Epidermal melanocyte (primary cell): ENCODE results near the gene LIN52.

Experiments
- DNase-seq: peaks from one replicate; pipeline ENCODE4 v3.0.0; 2011; ENCODE audit warnings: low spot score; ENCODE audit not compliant: insufficient read length

Gene LIN52

DNA sequence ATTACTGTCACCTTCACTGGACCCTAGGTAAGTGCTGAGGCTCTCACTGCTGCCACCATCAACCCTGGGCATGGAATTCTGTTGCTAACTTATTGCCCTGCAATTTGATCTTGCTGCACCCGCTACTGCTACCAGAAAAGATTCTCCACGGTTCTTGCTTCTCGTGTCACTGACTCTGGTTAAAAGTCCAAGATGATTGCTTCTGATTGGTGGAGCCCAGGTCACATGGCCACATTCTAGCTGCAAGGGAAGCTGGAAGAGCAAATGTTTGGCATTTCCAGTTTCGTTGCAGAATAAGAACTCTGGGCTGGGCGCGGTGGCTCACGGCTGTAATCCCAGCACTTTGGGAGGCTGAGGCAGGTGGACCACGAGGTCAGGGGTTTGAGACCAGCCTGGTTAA, 147.0 kb downstream of the LIN52 start:
- no peak for DNase-seq

- DNase-seq, result no peak
Measured at GRCh38 chr14:74235017-74235416, 150.3 kb downstream of the LIN52 start.

- DNase-seq, result no peak
Measured at GRCh38 chr14:74237441-74237840, 152.7 kb downstream of the LIN52 start.

- no peak for DNase-seq
Measured at GRCh38 chr14:74238974-74239847, 154.5 kb downstream of the LIN52 start, which contains the start of gene VSX2. Gene VSX2, plus strand, starts transcription at chr14:74239449. Its CDS starts 113 bp downstream, at chr14:74239562.

DNA sequence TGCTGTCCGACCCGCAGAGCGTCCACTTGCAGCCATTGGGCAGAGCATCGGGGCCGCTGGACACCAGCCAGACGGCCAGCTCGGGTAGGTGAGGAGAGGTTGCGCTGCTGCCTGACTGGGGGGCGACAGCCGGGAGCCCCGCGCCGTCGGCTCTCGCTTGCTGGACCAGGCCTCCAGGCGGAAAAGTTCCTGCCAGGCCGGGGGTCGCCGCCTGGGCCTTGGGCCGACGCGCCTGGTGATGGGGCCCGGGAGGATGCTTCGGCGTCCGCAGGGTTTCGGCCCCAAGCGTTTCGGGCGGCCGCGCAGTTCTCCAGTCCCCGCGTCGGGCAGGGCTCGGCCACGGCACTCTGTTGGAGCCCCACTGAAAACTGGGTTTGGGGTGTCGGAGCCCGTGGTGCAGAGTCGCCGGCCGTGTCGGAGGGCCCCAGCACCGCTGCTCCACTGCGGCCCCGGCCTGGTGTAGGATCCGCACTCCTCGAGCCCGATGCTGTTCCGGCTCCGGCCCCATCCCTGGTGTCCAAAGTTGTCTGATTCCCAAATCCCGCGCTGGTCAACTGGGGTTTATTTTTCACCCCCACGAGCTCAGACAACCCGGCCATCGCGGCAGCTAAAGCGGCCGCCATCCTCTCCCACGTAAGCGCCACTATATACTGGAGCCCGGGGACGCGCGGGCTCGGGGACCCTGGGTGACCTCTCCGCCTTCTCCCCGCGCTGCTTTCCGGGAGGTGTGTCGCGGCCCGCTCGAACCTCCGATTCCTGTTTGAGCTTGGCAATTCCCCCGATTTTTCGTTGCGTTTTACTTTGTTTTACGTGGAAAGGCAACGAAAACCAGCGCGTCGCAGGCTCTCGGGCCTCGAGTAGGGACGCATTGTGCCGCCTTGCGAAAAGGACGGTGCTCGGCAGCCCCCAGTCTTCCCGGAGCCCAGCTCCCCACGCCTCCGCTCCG, 155.4 kb downstream of the LIN52 start:
- DNase-seq, result no peak

DNA sequence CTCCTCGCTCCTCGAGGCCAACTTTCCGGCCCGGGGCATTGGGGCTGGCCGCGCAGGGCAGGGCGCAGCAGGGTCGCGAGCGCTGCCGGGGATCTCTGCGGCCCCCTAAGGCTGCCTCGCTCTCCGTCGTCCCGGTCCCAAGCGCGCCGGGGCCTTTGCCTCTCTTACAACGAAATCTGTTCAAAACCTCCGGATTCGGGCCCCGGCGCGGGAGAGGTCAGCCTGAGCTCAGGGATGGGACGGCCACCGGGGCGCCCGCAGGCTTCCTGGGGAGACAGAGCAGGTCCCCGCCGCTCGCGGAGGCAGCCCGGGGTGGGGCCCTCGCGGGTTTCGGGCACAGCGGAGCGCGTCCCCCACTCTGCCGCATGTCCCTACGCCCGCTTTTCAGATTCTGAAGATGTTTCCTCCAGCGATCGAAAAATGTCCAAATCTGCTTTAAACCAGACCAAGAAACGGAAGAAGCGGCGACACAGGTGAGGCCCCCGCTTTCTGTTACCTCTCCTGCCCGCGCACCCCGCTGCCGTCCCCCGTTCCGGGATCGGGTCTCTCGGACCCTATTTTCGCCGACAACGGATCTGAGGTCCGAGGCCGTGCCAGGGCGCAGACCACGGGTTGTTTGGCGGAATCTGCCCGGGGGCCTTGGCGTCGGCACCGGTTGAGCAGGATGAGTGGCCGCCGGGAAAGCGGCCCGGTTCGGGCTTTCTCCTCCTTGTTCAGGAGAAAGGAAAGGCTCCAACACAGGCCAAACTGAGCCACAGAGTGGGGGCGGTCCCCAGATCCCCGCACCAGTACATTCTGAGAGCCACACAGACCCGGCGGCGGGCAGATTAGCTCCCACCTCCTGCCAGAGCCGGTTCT, 156.3 kb downstream of the LIN52 start:
- no peak for DNase-seq

GRCh38 chr14:74241652-74242017, 156.9 kb downstream of the LIN52 start:
- DNase-seq, result no peak

GRCh38 chr14:74242021-74242779, 157.4 kb downstream of the LIN52 start:
- DNase-seq, result no peak

DNA sequence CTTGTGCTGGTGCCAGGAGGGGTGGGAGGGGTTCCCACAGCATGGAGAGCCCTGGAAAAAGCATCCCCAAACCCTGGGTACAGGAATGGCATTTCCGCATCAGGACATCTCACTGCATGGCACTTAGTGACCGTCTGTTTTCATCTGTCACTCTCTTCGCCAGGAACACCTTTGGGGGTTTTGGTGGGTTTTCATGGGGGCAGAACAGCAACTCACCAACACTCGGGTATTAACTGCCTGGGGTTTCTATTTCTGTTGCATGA, 158.0 kb downstream of the LIN52 start:
- no peak for DNase-seq

DNA sequence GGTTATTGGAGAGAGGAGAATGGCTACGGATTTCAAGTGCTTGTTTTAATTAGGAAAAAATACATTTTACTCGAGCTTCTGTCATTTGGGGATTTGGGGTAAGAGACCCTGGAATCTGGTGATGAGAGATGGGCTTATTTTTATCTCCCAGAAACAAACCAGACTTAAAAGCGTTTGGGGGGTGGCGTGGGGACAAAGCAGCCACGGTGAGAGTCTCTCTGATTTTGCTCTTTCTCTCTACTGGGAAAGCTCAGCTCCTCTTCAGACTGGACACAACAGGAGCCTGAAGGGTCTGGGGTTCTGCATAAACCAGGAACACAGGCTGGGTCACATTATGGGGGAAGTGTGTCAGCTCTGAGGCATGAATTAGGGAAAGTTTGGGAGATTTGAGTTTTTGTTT, 158.3 kb downstream of the LIN52 start:
- DNase-seq, result no peak

DNA sequence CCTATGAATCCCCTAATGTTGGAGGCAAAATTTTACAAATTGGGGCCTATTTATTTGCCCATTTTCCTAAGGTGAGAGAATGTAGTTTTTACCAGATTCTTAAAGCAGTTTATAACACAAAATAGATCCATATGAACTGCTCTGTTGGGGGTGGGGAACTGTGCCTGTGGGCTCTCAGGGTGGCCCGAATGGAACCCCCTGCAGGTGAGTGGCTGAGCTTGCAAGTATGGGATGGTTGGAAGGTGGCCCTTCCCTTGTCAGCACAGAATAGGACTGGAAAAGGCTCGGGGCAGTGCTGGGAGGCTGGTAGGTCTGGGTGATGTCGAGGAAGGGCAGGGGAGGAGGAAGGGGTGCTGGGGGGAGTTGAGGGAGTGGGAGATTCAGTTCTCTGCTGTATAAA, 159.4 kb downstream of the LIN52 start:
- DNase-seq, result no peak

DNA sequence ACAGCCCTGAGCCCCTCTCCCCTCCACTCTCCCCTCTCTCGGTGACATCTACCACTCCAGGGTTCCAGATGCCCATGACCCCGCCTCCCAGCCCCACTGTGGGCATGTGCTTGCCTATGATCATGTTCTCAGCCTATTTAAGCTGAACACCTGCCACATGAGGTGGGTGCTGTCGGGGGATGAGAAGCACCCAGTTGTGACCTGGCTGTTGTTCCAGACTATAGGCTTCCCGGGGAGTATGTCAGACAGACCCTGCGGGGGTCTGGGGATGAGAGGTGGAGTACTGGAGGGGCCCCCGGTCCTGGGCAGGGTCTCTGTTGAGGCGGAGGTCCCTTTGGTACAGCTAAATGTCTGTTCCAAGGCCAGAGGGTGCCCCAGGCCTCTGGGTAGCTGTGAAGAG, 160.5 kb downstream of the LIN52 start:
- DNase-seq, result no peak

- no peak for DNase-seq
Measured at GRCh38 chr14:74246542-74246941, 161.8 kb downstream of the LIN52 start.

DNA sequence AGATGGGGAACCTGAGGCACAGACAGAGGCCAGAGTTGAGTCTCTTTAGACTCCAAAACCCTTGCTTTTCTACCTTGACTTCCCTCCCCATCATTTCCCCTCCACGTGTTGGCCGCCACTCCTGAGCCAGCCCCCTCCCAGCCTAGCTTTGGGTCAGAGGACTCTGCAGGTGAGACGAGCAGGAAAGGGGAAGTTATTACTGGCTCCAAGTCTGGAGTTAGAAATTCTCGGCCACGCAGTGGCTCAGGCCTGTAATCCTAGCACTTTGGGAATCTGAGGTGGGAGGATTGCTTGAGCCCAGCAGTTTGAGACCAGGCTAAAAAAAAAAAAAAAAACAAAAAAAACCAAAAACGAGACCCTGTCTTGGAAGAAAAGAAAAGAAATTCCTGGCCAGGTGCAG, 163.3 kb downstream of the LIN52 start:
- DNase-seq, result no peak

DNA sequence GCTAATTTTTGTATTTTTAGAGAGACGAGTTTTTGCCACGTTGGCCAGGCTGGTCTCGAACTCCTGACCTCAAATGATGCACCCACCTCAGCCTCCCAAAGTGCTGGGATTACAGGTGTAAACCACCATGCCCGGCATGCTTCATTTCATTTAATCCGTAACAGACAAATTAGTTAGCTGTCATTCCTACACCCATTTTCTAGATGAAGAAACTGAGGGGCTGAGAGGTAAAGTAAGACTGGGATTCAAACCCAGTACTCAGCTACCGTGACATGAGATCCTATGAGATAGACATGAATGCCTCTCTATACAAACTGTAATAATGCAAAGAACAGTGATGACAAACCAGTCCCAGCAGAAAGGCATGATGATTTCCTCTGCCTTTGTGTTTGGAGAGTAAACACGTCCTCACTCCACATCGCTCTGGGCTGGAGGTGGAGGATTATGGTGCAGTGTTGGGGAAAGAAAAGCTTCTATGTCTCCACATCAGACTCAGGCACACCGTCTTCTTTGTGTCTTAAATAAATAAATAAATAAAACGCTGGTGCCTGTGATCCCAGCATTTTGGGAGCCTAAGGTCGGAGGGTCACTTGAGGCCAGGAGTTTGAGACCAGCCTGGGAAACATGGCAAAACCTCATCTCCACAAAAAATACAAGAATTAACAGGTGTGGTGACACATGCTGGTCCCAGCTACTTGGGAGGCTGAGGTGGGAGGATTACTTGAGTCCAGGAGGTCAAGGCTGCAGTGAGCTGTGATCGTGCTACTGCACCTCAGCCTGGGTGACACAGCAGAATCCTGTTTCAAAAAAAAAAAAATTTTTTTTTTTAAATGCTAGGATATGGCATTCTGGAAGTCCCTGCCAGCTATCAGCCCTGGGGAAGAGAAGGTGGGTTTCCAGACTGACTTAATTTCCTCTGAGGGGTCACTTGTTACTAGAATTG, 164.9 kb downstream of the LIN52 start:
- no peak for DNase-seq
